Psoas muscle (tissue), 8 donors: Measurements from ENCODE around the gene PCDHB6. TPM values are rescaled to one million over a fixed set of nuclear protein-coding genes. Genes with fewer than 3 reads are reported as not detected.
"Not testable (repeated sequence)": the region's sequence is repeated elsewhere in the genome, so short reads cannot be mapped to it uniquely, and the experiment has no call there.

Source experiments
- ATAC-seq, 4 donors: fragments of 200-7000 bp; cut with Tn5 transposase; one replicate each; pipeline ENCODE4 v1.9.1; 2020; ENCODE audit warnings: moderate library complexity in 3 of 4, mild to moderate bottlenecking in 2 of 4
- DNase-seq, 2 donors: peaks; one replicate each; pipeline ENCODE4 v3.0.0-alpha.2; 2020
- H3K27ac ChIP-seq: fragments of 200-600 bp; one replicate; pipeline ENCODE4 v1.8.0; 2022
- H3K27me3 ChIP-seq, 3 donors: fragments of 200-600 bp in 1 of 3; one replicate each; pipeline versions ENCODE4 v1.6.1 to v1.8.0; 2013 to 2022; ENCODE audit warnings: low read length in 2 of 3, mild to moderate bottlenecking in 2 of 3, moderate library complexity in 1 of 3; ENCODE audit not compliant: insufficient read depth in 3 of 3
- H3K36me3 ChIP-seq, 2 donors: fragments of 200-600 bp in 1 of 2; one replicate each; pipeline versions ENCODE4 v1.6.1 to v1.8.0; 2013 to 2022; ENCODE audit warnings: low read depth in 1 of 2, mild to moderate bottlenecking in 1 of 2, moderate library complexity in 1 of 2; ENCODE audit not compliant: insufficient read depth in 1 of 2
- H3K4me1 ChIP-seq: fragments of 200-600 bp; one replicate; pipeline ENCODE4 v1.8.0; 2022
- H3K4me3 ChIP-seq: fragments of 200-600 bp; one replicate; pipeline ENCODE4 v1.8.0; 2022; ENCODE audit warnings: mild to moderate bottlenecking
- H3K9me3 ChIP-seq: fragments of 200-600 bp; one replicate; pipeline ENCODE4 v1.8.0; 2022
- WGBS, 3 donors: extraction: QIAGEN DNeasy Blood & Tissue Kit; methylation state at CpG; one replicate each; pipeline versions ENCODE4 v1.1.6 to v1.1.7; 2013; 5-methylcytosine and 5-hydroxymethylcytosine counted together
- intact Hi-C, 2 donors: fragments of 100-400 bp; cut with DNase I; formaldehyde crosslinking; loops; one replicate each; pipeline versions ENCODE4 v1.11.0 to v1.14.2; 2022
- polyA plus RNA-seq, 3 donors: library from polyadenylated mRNA; stranded (reverse); fragments of 200-250 nt; gene quantifications; one replicate each; pipeline ENCODE4 v1.2.3, GENCODE V29; 2013
- total RNA-seq, 4 donors: library from RNA; stranded (reverse); fragmentation: NEBNext Ultra II Directional in 2 of 4; extraction: Animal tissue kit (Norgen Biotek cat#: 25700) in 2 of 4; gene quantifications; one replicate each; pipeline versions ENCODE4 v1.2.1 to v1.2.4, GENCODE V29; 2021 to 2023
- TF ChIP-seq, protein P1 (sequence below): fragments of 200-600 bp; IDR thresholded peaks from one replicate; pipeline ENCODE4 v1.8.0; 2022; ENCODE audit warnings: antibody characterized with exemption
- donor health status: healthy with polysubstance abuse.
- donor health status: DM: no; HTN: no; CAD: no; lungs with moderate emphysema.
- donor health status: Bipolar disorder and iron deficiency.
- donor health status: healthy.
- donor health status: DM: yes; HTN: yes; CAD: no.
- donor health status: DM: no; HTN: no; CAD: no.
- donor health status: DM: no; HTN: no; CAD: no.
- donor health status: DM: yes; HTN: yes; CAD: no.

The PCDHB6 gene
- total and polyA plus RNA-seq, 7 donors: 0.08 to 0.34 (median 0.12) TPM

DNA sequence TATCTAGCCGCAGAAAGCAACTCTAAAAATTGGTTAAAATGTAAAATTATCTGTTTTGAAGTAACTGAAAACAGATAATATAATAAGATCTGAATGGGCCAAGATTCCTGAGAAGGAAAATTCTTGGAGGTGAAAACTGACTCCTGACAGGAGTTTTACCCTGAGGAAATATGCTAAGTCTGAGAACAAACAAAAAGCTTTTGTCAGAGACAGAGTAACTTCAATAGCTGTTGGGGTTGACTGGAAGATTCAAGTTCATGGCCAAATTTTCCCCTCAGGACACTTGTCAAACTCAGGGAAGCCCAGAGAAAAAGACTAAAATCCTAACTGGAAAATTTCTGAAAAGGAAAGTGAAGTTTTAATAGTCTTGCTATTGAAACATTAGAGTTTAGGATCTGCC is 22.6 kb upstream of the PCDHB6 start:
- no peaks in the 10 kb centered on the region for H3K9me3 ChIP-seq
- intact Hi-C loops: loop anchor here in 1 of 2 donors (10.0 kb wide), 1 partner anchor 197 kb away; the partner anchor contains the start of gene TAF7
- no peaks in the 10 kb centered on the region for H3K4me1 ChIP-seq
- no peaks in the 10 kb centered on the region for H3K27me3 ChIP-seq
- DNase-seq: no peak
- no peak overlapping the region for H3K27ac ChIP-seq
- H3K36me3 ChIP-seq: no peaks in the 10 kb centered on the region
- no peak overlapping the region for H3K4me3 ChIP-seq
- WGBS, 3 donors: 83 to 90% (median 86%) methylated on average over 1 of the region's 1 CpG
- ATAC-seq: no peak
- TF ChIP-seq, protein P1, sequence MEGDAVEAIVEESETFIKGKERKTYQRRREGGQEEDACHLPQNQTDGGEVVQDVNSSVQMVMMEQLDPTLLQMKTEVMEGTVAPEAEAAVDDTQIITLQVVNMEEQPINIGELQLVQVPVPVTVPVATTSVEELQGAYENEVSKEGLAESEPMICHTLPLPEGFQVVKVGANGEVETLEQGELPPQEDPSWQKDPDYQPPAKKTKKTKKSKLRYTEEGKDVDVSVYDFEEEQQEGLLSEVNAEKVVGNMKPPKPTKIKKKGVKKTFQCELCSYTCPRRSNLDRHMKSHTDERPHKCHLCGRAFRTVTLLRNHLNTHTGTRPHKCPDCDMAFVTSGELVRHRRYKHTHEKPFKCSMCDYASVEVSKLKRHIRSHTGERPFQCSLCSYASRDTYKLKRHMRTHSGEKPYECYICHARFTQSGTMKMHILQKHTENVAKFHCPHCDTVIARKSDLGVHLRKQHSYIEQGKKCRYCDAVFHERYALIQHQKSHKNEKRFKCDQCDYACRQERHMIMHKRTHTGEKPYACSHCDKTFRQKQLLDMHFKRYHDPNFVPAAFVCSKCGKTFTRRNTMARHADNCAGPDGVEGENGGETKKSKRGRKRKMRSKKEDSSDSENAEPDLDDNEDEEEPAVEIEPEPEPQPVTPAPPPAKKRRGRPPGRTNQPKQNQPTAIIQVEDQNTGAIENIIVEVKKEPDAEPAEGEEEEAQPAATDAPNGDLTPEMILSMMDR: no peak

- no peak within 1 kb of the TSS for H3K27ac ChIP-seq
- H3K4me3 ChIP-seq: peak within 1 kb of the TSS; percentile 63
- intact Hi-C loops: no loop called here
- no peaks in the 10 kb centered on the region for H3K36me3 ChIP-seq
- no peak for DNase-seq
- peaks cover 24% of the 10 kb centered on the region for H3K9me3 ChIP-seq
- ATAC-seq: peak; percentile 49 to 81 (median 62)
- no peaks in the 10 kb centered on the region for H3K4me1 ChIP-seq
- TF ChIP-seq, protein P1: peak; percentile 33
- no peaks in the 10 kb centered on the region for H3K27me3 ChIP-seq
- 13 to 18% (median 15%) methylated on average over 22 of the region's 22 CpGs for WGBS, 3 donors
Observed at GRCh38 chr5:141135030-141135717, 14.7 kb upstream of the PCDHB6 start, which contains the start of gene PCDHB5. PCDHB5 (plus strand) TSS chr5:141135206; CDS start chr5:141135435, 229 bp downstream.

- Histone ChIP-seq H3K36me3 (no peaks in the 10 kb centered on the region), H3K9me3 (peaks cover 24% of the 10 kb centered on the region), H3K4me1 (no peaks in the 10 kb centered on the region), H3K27ac (no peak overlapping the region), H3K4me3 (peak overlapping the region; percentile 63), H3K27me3 (no peaks in the 10 kb centered on the region)
- TF ChIP-seq, protein P1: no peak
- intact Hi-C loops: no loop called here
- no peak for ATAC-seq
- 40 to 46% (median 43%) methylated on average over 19 of the region's 19 CpGs for WGBS, 3 donors
- DNase-seq: no peak
Observed at GRCh38 chr5:141135718-141136266, 14.1 kb upstream of the PCDHB6 start.

DNA sequence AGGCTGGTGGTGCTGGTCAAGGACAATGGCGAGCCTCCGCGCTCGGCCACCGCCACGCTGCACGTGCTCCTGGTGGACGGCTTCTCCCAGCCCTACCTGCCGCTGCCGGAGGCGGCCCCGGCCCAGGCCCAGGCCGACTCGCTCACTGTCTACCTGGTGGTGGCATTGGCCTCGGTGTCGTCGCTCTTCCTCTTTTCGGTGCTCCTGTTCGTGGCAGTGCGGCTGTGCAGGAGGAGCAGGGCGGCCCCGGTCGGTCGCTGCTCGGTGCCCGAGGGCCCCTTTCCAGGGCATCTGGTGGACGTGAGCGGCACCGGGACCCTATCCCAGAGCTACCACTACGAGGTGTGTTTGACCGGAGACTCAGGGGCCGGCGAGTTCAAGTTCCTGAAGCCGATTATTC is 12.5 kb upstream of the PCDHB6 start:
- intact Hi-C loops, H3K27me3 ChIP-seq, H3K4me3 ChIP-seq, H3K36me3 ChIP-seq, H3K27ac ChIP-seq, H3K4me1 ChIP-seq, DNase-seq, ATAC-seq: not testable (repeated sequence)
- WGBS, 3 donors: 37 to 55% (median 49%) methylated on average over 25 to 34 of the region's 34 CpGs
- H3K9me3 ChIP-seq: peaks cover 24% of the 10 kb centered on the region

DNA sequence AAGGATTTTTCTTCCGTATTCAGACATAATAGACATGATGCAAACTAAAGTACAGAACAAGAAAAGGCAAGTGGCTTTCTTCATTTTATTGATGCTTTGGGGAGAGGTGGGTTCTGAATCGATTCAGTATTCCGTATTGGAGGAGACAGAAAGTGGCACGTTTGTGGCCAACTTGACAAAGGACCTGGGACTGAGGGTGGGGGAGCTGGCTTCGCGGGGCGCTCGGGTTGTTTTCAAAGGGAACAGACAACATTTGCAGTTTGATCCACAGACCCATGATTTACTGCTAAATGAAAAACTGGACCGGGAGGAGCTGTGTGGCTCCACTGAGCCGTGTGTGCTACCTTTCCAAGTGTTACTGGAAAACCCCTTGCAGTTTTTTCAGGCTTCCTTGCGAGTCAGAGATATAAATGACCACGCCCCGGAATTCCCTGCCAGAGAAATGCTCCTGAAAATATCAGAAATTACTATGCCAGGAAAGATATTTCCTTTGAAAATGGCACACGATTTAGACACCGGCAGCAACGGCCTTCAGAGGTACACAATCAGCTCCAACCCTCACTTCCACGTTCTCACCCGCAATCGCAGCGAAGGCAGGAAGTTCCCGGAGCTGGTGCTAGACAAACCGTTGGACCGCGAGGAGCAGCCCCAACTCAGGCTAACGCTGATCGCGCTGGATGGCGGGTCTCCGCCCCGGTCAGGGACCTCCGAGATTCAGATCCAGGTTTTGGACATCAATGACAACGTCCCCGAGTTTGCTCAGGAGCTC is 551 bp downstream of the PCDHB6 start:
- TF ChIP-seq, protein P1: no peak
- Histone ChIP-seq H3K27ac (no peak overlapping the region), H3K27me3 (peaks cover 0 to 11% (median 7%) of the 10 kb centered on the region in 3 donors), H3K9me3 (peaks cover 5% of the 10 kb centered on the region), H3K4me3 (peak overlapping the region; percentile 27), H3K4me1 (no peaks in the 10 kb centered on the region), H3K36me3 (no peaks in the 10 kb centered on the region)
- intact Hi-C loops: no loop called here
- ATAC-seq: no peak
- WGBS, 3 donors: 31 to 40% (median 37%) methylated on average over 33 of the region's 33 CpGs
- DNase-seq: no peak
